ENCODE results near the gene AGTRAP.

- no peak for TF ChIP-seq CTCF (IDR thresholded peaks at IDR 0.05)
- TF ChIP-seq POLR2A (IDR thresholded peaks at IDR 0.05), result no peak
These were observed 56.2 kb downstream of the AGTRAP start for GRCh38 chr1:11792106-11792505.

Data from lower leg skin (tissue), 3 donors.